Measurements from ENCODE around the gene KIF23. TPM values are rescaled to one million over a fixed set of nuclear protein-coding genes. Genes with fewer than 3 reads are reported as not detected.

The KIF23 gene
- 1 to 10 TPM; 2.7 to 5.7 (median 3.1) TPM for total RNA-seq

DNA sequence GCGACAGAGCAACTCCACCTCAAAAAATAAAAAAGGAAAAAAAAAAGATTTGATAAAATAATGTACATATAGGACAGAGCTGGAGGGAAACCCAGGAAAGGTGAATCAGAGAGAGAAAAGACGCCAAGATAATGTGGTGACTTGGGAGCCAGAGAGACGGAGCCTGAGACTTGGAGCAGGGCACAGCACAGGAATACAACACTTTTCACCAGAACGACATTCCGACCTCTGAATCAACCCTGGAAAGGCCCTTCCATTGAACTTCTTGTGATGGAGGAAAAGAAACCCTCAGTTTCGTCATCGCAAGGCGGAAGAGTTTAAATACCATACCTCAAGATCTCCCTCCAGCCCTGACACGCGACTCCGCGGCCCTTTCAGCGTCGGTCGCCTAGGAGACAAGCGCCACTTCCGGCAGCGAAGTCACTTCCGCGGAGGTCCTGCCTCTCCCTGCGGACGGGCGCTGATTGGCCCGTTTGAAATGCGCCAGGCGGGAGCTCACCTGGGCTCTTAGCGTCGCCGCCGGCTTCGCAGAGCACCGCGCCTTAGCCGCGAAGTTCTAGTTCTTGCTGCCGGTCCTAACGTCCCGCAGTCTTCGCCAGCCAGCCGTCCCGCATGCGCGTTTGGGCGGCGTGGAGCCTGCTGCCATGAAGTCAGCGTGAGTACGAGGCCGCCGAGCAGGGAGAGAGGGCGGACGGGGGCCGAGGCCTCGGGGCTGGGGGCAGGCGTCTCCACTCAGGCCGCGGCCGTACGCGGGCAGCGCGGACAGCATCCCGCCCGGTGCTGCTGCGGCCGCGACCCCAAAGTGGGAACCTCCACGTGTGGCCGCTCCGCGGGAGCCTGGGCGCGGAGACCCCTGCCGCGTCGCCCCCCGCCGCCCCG, at the start of gene KIF23:
Gene KIF23 (plus strand): TSS at position 528 of the 879 bp plus-strand sequence. CDS start 117 bp downstream, at position 645.
- no peak for TF ChIP-seq POLR2A (IDR thresholded peaks at IDR 0.05)
- TF ChIP-seq, protein P1, sequence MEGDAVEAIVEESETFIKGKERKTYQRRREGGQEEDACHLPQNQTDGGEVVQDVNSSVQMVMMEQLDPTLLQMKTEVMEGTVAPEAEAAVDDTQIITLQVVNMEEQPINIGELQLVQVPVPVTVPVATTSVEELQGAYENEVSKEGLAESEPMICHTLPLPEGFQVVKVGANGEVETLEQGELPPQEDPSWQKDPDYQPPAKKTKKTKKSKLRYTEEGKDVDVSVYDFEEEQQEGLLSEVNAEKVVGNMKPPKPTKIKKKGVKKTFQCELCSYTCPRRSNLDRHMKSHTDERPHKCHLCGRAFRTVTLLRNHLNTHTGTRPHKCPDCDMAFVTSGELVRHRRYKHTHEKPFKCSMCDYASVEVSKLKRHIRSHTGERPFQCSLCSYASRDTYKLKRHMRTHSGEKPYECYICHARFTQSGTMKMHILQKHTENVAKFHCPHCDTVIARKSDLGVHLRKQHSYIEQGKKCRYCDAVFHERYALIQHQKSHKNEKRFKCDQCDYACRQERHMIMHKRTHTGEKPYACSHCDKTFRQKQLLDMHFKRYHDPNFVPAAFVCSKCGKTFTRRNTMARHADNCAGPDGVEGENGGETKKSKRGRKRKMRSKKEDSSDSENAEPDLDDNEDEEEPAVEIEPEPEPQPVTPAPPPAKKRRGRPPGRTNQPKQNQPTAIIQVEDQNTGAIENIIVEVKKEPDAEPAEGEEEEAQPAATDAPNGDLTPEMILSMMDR (IDR thresholded peaks at IDR 0.05), result no peak
- WGBS, 2 donors, result 2 to 4% methylated on average over 26 to 34 of the region's 78 CpGs
- peak; percentile 81 to 96 for DNase-seq (ENCODE audit: low spot score in 2 of 2)
- H3K4me3 ChIP-seq (ENCODE audit: low read depth, poor library complexity, severe bottlenecking), result peak within 1 kb of the TSS; percentile 70
- intact Hi-C loops (cut with DNase I; ENCODE audit: low total_unique reads), result no loop called here

DNA sequence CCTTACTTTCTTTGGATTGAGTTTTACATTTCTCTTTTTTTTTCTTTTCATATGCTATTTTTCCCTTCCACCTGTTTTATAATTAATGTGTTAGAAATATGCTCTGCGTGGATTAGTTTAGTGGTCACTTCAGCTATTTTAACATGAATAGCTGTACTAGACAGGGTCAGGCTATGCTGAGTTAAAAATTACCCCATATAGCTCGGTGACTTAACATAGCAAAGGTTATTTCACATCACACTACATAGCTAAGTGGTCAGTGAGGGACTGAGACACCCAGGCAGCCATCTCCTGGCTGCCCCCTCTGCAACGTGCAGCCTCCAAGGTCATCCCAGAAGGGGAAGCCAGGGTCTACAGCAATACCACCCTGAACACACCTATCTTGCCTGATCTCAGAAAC, 46.9 kb upstream of the KIF23 start:
- WGBS, 2 donors, result 86 to 89% methylated on average over 3 of the region's 3 CpGs
- TF ChIP-seq, protein P1 (IDR thresholded peaks at IDR 0.05), result no peak
- no peak for TF ChIP-seq POLR2A (IDR thresholded peaks at IDR 0.05)
- intact Hi-C loops (cut with DNase I; ENCODE audit: low total_unique reads), result no loop called here
- no peak for DNase-seq (ENCODE audit: low spot score in 2 of 2)
- H3K4me3 ChIP-seq (ENCODE audit: low read depth, poor library complexity, severe bottlenecking), result no peak overlapping the region

DNA sequence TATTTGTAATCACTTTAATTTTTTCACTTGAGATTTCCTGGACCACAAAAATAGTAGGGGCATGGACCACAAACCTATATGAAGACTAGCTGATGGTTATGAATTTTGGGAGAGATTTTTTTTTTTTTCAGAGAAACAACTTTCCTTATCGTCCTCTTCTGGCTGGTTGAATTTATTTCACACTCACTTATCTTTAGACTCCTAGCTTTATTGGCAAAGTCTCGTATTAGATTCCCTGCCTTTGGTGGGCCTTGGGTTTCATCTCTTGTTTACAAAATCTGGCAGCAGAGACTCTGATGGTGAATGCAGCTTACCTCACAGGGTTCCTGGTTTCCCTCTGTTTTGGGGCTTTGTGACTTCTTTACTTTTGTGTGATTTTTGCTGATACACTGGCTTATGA, 44.5 kb upstream of the KIF23 start:
- intact Hi-C loops (cut with DNase I; ENCODE audit: low total_unique reads), result no loop called here
- no peak for TF ChIP-seq POLR2A (IDR thresholded peaks at IDR 0.05)
- TF ChIP-seq, protein P1 (IDR thresholded peaks at IDR 0.05), result no peak
- no peak overlapping the region for H3K4me3 ChIP-seq (ENCODE audit: low read depth, poor library complexity, severe bottlenecking)
- no peak for DNase-seq (ENCODE audit: low spot score in 2 of 2)
- WGBS, 2 donors, result 88 to 94% methylated on average over 2 of the region's 2 CpGs

DNA sequence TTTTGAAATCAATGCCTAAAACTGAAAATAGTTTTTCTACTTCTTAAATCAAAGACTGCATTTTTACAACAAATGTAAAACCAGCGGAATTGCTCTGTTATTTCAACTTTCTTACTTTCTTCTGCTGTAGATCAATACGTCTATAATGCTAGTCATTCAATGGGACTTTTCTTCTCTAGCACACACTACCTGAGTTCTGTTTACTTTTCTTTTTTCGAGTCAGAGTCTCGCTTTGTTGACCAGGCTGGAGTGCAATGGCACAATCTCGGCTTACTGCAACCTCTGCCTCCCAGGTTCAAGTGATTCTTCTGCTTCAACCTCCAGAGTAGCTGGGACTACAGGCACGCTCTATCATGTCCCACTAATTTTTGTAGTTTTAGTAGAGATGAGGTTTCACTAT, 40.7 kb upstream of the KIF23 start:
- TF ChIP-seq, protein P1 (IDR thresholded peaks at IDR 0.05), result no peak
- TF ChIP-seq POLR2A (IDR thresholded peaks at IDR 0.05), result no peak
- DNase-seq (ENCODE audit: low spot score in 2 of 2), result no peak
- intact Hi-C loops (cut with DNase I; ENCODE audit: low total_unique reads), result no loop called here
- WGBS, 2 donors, result 93% methylated on average over 6 of the region's 6 CpGs
- no peak overlapping the region for H3K4me3 ChIP-seq (ENCODE audit: low read depth, poor library complexity, severe bottlenecking)

DNA sequence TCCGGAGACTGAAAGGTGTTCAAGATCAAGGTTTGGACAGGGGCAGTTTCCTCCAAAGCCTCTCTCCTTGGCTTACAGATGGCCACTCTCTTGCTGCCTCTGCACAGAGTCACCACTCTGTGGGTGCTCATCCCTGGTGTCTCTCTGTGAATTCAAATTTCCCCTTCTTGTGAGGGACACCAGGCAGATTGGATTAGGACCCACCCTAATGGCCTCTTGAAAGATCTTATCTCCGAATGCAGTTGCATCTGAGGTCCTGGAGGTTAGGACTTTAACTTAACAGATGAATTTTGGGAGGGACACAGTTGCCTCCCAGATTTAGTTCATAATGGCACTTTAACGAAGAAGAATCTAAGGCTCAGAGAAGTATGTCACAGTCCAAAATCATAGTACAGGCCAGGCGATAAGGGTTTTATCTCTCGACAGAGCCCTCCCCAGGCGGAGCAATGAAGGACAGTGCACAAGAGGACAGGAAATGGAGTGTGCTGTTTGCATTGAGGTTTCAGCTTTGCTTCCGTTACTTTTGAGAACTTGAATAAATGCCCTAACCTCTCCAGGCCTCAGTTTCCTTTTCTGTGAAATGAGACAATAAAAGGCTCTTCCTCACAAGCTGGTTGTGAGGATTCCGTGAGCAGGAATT, 38.9 kb upstream of the KIF23 start:
- WGBS, 2 donors, result 76 to 85% methylated on average over 8 of the region's 8 CpGs
- no peak overlapping the region for H3K4me3 ChIP-seq (ENCODE audit: low read depth, poor library complexity, severe bottlenecking)
- intact Hi-C loops (cut with DNase I; ENCODE audit: low total_unique reads), result no loop called here
- peak in 1 of 2 donors; percentile 3 for DNase-seq (ENCODE audit: low spot score in 2 of 2)
- TF ChIP-seq, protein P1 (IDR thresholded peaks at IDR 0.05), result no peak
- no peak for TF ChIP-seq POLR2A (IDR thresholded peaks at IDR 0.05)

All from lower leg skin (tissue), 4 donors.